H1 (cell line): ENCODE measurements around the gene ITGA11. TPM values are rescaled to one million over a fixed set of nuclear protein-coding genes. Genes with fewer than 3 reads are reported as not detected.

Source experiments
- CBX5 ChIP-seq: fragments of 300-800, 300-1000 bp; sonication (generic); IDR thresholded peaks from 2 replicates; pipeline ENCODE4 v1.7.1; 2016; ENCODE audit warnings: antibody characterized with exemption, low read length, low read depth
- CHD1 ChIP-seq: IDR thresholded peaks from 2 replicates; pipeline ENCODE4 v1.6.1; 2012; ENCODE audit warnings: low read depth, low read length, improper control_type of control experiment
- CHD2 ChIP-seq: IDR thresholded peaks from 2 replicates; pipeline ENCODE4 v1.6.1; 2012; ENCODE audit warnings: low read length, improper control_type of control experiment
- CTCF ChIP-seq, 3 experiments: IDR thresholded peaks; 1 replicate in 2 of 3; 2 replicates in 1 of 3; pipeline versions ENCODE4 v1.5.1 to v1.6.1; 2011; ENCODE audit warnings: low read length in 3 of 3, mild to moderate bottlenecking in 3 of 3, inconsistent platforms in 2 of 3, low read depth in 1 of 3, moderate library complexity in 1 of 3; ENCODE audit not compliant: insufficient read depth in 1 of 3; ENCODE audit errors: control extremely low read depth in 1 of 3
- E2F6 ChIP-seq: IDR thresholded peaks from 2 replicates; pipeline ENCODE4 v1.6.1; 2012; ENCODE audit warnings: inconsistent platforms
- FOSL1 ChIP-seq: IDR thresholded peaks from 2 replicates; pipeline ENCODE4 v1.6.1; 2011; ENCODE audit warnings: mild to moderate bottlenecking, low read depth, low read length, moderate library complexity; ENCODE audit not compliant: insufficient read depth
- GABPA ChIP-seq: IDR thresholded peaks from 2 replicates; pipeline ENCODE4 v1.6.1; 2011; ENCODE audit warnings: mild to moderate bottlenecking, low read length, moderate library complexity, borderline replicate concordance; ENCODE audit not compliant: insufficient read depth
- KDM1A ChIP-seq: fragments of 200-600, 300-600 bp; sonication (generic); IDR thresholded peaks from 2 replicates; pipeline ENCODE4 v1.7.1; 2016; ENCODE audit warnings: mild to moderate bottlenecking, low read length, borderline replicate concordance
- KDM4A ChIP-seq: IDR thresholded peaks from one replicate; pipeline ENCODE4 v1.7.1; 2012; ENCODE audit warnings: low read depth, mild to moderate bottlenecking, moderate library complexity, low read length, inconsistent platforms; ENCODE audit not compliant: severe bottlenecking
- MAX ChIP-seq: IDR thresholded peaks from 2 replicates; pipeline ENCODE4 v1.6.1; 2012; ENCODE audit warnings: inconsistent platforms
- PHF8 ChIP-seq: fragments of 200-600 bp; sonication (generic); conservative IDR thresholded peaks from 2 replicates; pipeline ENCODE4 v1.7.1; 2012; ENCODE audit warnings: low read depth, mild to moderate bottlenecking, inconsistent platforms, low read length, moderate library complexity
- POLR2AphosphoS5 ChIP-seq: IDR thresholded peaks from 2 replicates; pipeline ENCODE4 v1.6.1; 2011; ENCODE audit warnings: low read depth, low read length
- POU5F1 ChIP-seq: IDR thresholded peaks from 2 replicates; pipeline ENCODE4 v1.6.1; 2011; ENCODE audit warnings: low read depth, mild to moderate bottlenecking, low read length, moderate library complexity
- SP1 ChIP-seq: IDR thresholded peaks from 2 replicates; pipeline ENCODE4 v1.6.1; 2011; ENCODE audit warnings: low read depth, low read length
- SRF ChIP-seq: IDR thresholded peaks from 2 replicates; pipeline ENCODE4 v1.6.1; 2011; ENCODE audit warnings: mild to moderate bottlenecking, low read depth, low read length, moderate library complexity
- TAF1 ChIP-seq: IDR thresholded peaks from 2 replicates; pipeline ENCODE4 v1.6.1; 2011; ENCODE audit warnings: mild to moderate bottlenecking, low read depth, low read length
- TAF7 ChIP-seq: optimal IDR thresholded peaks from 2 replicates; pipeline ENCODE3; 2011; ENCODE audit warnings: low read depth, mild to moderate bottlenecking, inconsistent platforms, low read length, moderate library complexity, borderline replicate concordance
- TBP ChIP-seq: IDR thresholded peaks from 2 replicates; pipeline ENCODE4 v1.6.1; 2011; ENCODE audit warnings: low read depth, low read length, improper control_type of control experiment
- USF2 ChIP-seq: IDR thresholded peaks from 2 replicates; pipeline ENCODE4 v1.6.1; 2011; ENCODE audit warnings: low read length, improper control_type of control experiment
- YY1 ChIP-seq: IDR thresholded peaks from 2 replicates; pipeline ENCODE4 v1.6.1; 2011; ENCODE audit warnings: low read depth, mild to moderate bottlenecking, low read length
- polyA plus RNA-seq, 7 experiments: library from polyadenylated mRNA; depleted of rRNA in 3 of 7; stranded (reverse) in 5 of 7; unstranded in 2 of 7; fragments of >200 nt in 5 of 7; fragments of 200-250 nt in 2 of 7; gene quantifications; 1 replicate in 5 of 7; 2 replicates in 1 of 7; 4 replicates in 1 of 7; pipeline versions ENCODE4 v1.2.1 to v1.2.3, GENCODE V29; 2011 to 2013; ENCODE audit warnings: missing spikeins in 2 of 7, mixed read lengths in 2 of 7
- total RNA-seq: library from RNA; stranded (reverse); fragmentation: NEBNext Ultra II Directional; extraction: Animal tissue kit (Norgen Biotek cat#: 25700); gene quantifications from 2 replicates; pipeline ENCODE4 v1.2.1, GENCODE V29; 2021

Gene ITGA11
- total and polyA plus RNA-seq, 2 of the 8 experiments (the other 6 are each of a cell fraction or from before 2014, with no cell fraction given) = 0.05 to 0.06 TPM

- TF ChIP-seq CHD2 (no peak), PHF8 (no peak), TBP (no peak), KDM4A (no peak), TAF1 (0 out of 2 replicates have a peak, but pooled peaks have one; percentile 25), FOSL1 (no peak), MAX (0 out of 2 replicates have a peak, but pooled peaks have one; percentile 15), E2F6 (no peak), YY1 (no peak), SRF (no peak), CHD1 (no peak), POLR2AphosphoS5 (no peak), KDM1A (no peak), USF2 (no peak), TAF7 (no peak), CTCF (IDR thresholded peaks at IDR 0.05; ENCODE audit: control extremely low read depth in 1 of 3, insufficient read depth in 1 of 3, low read depth in 1 of 3, low read length in 3 of 3) (peak; percentile 36 to 69 (median 47)), POU5F1 (no peak), GABPA (no peak), SP1 (no peak), CBX5 (no peak)
Measured at GRCh38 chr15:68304589-68305337, 127.2 kb downstream of the ITGA11 start (continued).
